HL-60 (cell line): ENCODE data around the gene SPAG17.

ENCODE experiments used
- CTCF ChIP-seq: IDR thresholded peaks from one replicate; pipeline ENCODE4 v1.5.1; 2011; ENCODE audit warnings: low read length, control low read depth, inconsistent platforms; ENCODE audit not compliant: insufficient read depth
- POLR2AphosphoS5 ChIP-seq: IDR thresholded peaks from 2 replicates; pipeline ENCODE4 v1.6.1; 2012; ENCODE audit warnings: low read depth
- SPI1 ChIP-seq: IDR thresholded peaks from 2 replicates; pipeline ENCODE4 v1.6.1; 2012; ENCODE audit warnings: low read depth, mild to moderate bottlenecking, borderline replicate concordance

- TF ChIP-seq CTCF, result no peak
- TF ChIP-seq SPI1, result no peak
- no peak for TF ChIP-seq POLR2AphosphoS5
Measured at GRCh38 chr1:118004312-118004711, 180.7 kb downstream of the SPAG17 start.
